RPMI7951 (cell line): ENCODE results near the gene TP53I13. TPM values are rescaled to one million over a fixed set of nuclear protein-coding genes. Genes with fewer than 3 reads are reported as not detected.

Experiments used
- DNase-seq: peaks from one replicate; pipeline ENCODE4 v3.0.0-alpha.2; 2012; ENCODE audit warnings: low read depth
- total RNA-seq: library from RNA; depleted of rRNA; stranded (reverse); fragments of >200 nt; shearing (Covaris generic); gene quantifications from 2 replicates; pipeline ENCODE4 v1.2.3, GENCODE V29; 2014; rRNA removed

Gene TP53I13
- total RNA-seq, 1 experiment from 2014 or later, result 29.3 TPM

DNA sequence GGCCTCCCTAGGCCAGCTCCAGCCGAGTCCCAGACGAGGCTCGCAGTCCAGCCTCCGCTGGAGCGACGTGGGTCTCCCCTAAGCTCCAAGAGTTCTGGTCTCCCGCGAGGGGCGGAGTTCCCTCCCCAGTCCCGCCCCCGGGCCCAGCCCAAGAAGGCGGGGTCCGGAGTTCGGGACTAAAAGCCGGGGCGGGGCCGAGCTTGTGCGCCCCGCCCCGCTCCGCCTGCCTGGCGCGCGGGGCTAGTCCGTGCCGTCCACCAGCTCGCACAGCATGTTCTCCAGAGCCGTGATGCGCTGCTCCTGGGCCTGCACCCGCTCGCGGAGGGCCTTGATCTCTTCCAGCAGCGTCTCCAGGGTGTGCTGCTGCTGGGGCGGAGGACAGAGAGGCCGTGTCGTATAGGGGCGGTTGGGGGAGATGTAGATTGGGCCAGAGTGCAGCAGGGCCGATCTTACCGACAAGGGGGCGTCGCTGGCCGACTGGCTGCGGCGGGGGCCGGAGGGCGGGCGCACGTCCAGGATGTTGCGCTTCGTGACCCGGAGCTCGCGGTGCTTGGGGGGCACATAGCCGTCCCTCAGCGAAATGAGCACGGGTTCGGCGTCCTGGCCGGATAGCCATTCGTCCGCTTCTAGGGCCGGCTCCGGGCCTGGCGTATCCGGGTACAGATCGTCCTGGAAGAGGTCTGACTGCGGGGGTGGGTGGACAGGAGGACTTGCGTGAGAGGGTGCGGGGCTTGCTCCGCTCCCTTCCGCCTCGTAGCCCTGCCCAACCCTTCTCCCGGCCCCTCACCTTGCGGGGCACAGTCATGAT is 47.2 kb downstream of the TP53I13 start:
- peak; percentile 41 for DNase-seq

DNA sequence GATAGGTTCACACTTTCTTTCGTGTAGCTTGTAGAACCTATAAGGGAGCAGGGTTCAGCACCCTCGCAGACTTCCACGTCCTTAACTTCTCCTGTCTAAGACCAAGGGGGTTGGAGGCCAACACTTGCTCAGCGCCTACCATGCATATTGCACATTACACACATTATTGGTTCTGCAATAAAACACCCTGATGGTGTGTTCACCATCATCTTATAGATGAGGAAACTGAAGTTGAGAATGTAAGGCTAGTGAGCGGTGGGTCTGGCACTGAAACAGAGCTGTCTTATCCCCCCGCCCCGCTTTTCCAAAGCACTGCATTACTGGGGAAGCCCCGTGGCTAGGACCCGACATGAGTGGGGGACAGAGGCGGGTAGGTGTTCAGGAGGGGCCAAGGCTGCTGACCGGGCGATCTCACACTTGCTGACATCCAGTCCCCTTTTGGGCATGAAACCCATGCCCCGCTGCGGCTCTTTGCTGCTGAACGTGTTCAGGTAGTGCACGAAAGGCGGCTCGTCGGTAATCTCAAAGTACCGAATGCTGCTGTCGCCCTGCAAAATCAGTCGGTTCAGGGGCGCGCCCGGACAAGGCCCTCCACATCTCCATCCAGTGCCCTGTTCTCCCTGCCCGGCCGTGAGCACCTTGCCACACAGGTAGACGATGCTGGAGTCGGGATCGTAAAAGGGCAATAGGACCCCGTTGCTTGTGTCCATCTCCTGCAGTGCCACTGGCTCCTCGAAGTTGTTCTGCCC is 48.0 kb downstream of the TP53I13 start:
- DNase-seq, result no peak

DNA sequence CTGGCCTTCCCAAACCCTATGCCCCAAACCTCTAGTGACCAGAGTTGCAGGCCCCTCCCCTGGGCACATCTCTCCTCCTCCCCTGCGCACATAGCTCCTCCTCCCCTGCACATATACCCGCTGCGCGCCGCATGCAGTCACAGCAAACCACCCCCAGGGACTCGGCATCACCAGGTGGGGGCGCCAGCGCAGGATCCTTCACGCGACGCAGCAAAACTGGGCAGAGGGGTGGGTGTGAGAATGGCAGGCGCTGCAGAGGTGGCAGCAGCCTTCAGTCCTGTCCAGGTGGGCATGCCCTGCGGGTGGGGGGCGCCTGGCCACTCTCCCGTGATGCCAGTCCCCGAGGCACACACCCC is 48.6 kb downstream of the TP53I13 start:
- DNase-seq, result no peak

DNA sequence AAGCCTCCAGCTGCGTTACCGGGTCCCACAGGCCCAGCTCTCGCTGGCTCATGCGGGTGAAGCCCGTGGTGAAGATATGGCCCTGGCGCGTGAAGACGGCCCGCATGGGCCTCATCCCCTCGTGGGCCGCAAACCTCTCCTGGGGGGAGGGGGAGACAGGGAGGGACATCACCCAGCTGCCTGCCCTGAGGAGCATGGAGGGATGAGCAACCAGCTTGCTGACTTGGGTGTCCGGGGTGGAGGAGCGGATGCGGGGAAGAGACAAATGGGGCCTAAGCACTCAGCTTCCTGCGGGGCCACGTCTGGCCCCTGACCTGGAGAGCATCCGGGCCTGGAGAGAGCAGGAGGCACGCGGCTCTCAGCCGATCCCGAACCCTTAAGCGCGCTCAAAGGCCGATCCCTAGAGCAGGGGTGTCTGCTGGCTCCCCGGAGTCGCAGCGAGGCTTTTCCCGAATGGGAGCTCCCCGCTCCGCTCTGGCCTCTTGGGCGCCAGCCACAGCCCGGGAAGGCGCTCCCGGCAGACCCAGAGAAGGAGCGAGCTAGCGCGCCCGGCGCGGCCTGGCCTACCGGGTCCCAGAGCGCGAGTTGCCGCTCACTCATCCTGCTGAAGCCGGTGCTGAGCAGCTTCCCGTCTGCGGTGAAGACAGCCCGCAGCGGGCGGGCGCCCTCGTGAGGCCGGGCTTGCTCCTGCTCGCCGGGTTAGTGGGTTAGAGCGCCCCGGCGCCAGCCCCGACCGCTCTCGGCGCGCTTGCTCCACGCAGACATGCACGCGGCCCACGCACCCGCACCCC is 49.2 kb downstream of the TP53I13 start:
- DNase-seq, result no peak

DNA sequence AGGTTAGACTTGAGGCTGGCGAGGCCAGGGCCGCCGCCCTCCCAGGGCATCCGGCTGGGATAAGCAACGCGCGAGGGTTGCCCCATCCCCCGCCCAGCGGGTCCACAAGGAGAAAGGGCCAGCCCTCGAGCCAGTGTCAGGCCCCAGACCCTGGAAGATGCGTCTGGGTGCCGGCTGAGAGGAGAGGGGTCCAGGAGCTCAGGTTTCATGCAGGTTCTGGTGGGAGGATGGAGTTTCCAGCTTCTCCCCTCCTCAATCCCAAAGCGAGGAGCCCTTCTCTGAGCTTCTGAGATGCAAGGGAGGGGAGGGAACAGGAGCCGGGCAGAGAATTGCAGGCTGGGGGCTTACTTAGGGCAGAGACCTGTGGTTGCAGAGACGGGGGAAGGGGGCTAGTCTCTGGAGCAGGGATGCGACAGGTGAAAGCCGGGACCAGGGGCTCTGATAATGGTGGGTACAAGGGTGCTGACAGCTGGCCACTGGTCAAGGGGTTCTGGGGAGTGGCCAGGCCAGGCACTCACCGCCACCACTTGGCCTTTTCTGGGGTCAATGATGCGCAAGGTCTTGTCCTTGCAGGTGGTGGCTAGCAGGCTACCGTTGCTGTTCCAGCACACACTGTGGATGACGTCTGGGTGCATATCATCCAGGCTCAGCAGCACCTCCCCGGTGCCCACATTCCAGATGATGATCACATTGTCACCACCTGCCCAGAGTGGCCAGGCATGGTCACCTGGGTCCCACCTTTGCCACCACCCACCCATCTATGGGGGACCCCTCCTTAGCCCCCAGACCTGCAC is 50.0 kb downstream of the TP53I13 start:
- no peak for DNase-seq

DNA sequence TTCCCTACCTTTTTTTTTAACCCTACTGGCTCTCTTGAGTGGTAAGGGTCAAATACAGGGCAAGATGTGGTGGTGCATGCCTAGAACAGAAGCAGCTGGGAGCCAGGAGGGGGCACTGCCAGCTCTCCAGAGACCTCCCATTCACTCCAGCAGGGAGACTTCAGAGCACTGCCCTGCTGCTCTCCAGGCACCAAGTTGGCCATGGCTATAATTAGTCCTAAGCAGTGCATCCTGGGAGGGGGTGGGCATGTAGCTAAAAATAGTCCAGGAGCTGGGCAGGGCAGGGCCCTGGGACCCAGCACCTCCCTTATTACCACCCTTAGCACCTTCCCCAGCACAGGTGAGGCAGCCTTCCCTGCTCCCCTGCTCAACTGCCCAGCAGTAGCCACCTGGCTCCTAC is 50.8 kb downstream of the TP53I13 start:
- DNase-seq, result peak; percentile 63

DNA sequence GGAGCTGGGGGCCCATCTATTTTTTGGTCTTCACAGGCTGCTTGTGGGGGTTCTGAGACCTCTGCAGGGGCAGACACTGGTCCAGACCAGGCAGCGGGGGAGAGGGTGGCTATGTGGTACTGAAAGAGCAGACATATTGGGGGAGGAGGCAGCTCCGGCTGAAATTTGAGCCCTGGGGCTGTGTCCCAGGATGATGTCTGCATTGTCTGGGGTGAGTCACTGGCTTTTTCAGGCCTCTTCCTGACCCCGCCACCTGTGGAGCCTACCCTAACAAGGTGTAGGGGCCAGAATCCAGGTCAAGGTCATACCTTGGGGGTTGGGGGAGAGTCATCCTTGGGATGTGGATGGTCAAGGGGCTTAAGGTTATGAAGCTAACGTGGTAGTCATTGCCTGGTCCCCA is 51.8 kb downstream of the TP53I13 start:
- peak; percentile 81 for DNase-seq

DNA sequence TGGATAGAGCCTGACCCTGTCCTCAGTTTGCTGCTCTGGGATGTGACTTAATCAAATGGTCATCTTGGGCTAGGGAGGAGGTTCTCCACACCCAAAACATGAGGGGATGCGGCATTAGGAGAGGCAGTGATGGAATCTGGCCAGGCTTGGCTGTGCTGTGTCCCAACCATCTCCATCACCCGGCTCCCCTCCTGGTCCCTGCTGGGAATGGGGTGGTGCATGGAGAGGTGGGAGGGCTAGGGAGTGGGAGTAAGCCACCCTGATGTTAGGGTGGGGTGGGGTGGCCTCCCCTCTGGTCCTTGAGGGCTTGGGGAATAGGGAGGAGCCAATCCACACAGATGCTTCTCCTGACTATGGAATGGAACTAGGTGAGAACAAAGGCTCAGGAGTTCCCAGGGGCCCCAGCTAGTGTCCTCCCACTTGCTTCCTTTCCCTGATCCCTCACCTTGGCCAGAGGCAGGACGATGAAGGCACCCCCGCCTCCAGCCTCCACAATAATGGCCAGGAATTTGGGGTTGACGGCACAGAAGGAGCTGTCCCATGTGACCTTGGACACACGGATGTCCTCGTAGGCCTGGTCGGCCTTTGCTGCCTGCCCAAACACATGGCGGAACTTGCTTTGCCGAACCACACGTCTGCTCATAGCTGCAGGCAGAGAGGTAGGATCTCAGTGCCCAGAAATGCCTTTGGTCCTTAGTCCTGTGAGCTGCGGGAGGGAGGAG is 52.4 kb downstream of the TP53I13 start:
- no peak for DNase-seq

DNA sequence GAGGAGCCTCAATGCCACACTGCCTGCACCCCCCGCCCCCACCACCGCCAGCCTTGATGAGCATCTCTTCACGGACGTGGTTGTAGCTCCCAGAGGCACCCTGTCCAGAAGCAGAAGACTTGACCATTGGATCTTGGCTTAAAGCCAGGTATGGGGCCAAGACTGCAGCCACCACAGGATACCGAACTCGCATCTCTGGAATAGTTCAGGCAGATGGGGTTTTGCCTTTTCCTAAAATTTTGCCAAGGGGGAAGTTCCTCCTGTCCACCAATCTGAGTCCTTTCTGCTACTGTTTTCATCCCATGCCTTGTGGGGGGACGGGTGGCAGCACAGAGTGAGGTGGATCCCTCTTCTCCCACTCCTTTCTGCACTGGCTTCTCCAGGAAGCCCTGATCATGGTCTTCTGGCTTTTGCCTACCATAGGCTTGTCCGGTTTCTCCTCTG is 53.3 kb downstream of the TP53I13 start:
- peak; percentile 91 for DNase-seq

Other genes with a start within 250 kb of the TP53I13 start
- gene TAOK1, start 178.3 kb upstream of the TP53I13 start, total RNA-seq, result 25.7 and 30.2 TPM in 2 replicates
- 4.3 and 4.6 TPM in 2 replicates for gene ABHD15, start 1.7 kb upstream of the TP53I13 start, total RNA-seq
- gene GIT1, start 20.9 kb downstream of the TP53I13 start, total RNA-seq, result 12.0 and 15.8 TPM in 2 replicates
- gene ANKRD13B, start 24.4 kb downstream of the TP53I13 start, total RNA-seq, result 0.78 and 1.2 TPM in 2 replicates
- gene CORO6, start 54.2 kb downstream of the TP53I13 start, total RNA-seq, result 9.9 and 10.1 TPM in 2 replicates